ENCODE data around the gene MTMR1. TPM values are rescaled to one million over a fixed set of nuclear protein-coding genes. Genes with fewer than 3 reads are reported as not detected.

Gene MTMR1
- total and polyA plus RNA-seq, 9 donors = 7.9 to 22.7 (median 18.1) TPM

DNA sequence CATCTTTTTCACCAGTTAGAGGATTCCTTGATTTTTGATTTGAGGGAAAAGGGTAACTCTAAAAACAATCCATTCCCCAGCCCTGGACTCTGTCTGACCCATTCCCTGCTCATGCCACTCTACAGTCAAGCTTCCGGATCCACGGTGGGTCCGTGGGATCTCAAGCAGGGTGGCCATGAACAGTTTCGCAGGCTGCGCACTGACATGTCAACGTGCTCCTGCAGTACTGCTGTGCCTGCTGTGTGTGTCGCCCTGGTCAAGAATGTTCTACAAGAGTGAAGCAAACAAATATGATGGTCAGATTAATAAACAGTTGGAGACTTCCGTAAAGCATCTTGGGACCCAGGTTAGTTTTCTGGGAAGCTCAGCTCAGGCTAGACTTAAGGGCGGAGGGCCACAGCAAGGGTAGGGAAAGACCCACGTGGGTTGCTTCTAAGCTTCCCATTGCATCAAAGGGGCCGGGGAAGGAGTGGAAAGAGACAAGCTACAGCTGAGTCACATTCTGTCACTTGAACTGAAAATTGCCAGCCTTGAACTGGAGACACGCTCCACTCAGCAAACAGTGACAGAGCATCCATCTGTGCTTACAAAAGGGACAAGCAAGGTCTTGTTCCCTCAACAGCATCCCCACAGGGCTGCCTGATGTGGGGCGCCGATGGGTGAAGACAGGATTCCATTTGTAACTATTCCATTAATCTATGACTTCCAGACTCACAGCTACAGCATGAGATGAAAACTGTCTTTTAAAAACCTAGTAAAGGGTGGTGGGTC, 81.8 kb downstream of the MTMR1 start:
- Histone ChIP-seq H3K27ac (no peak overlapping the region), H3K4me1 (ENCODE audit: insufficient read depth) (no peaks in the 10 kb centered on the region), H3K9me3 (no peaks in the 10 kb centered on the region), H3K4me3 (no peak overlapping the region), H3K27me3 (no peaks in the 10 kb centered on the region), H3K36me3 (no peaks in the 10 kb centered on the region)
- DNase-seq = no peak
- 82 to 88% (median 86%) methylated on average over 14 of the region's 14 CpGs for WGBS, 3 donors
- intact Hi-C loops (cut with DNase I) = loop anchor here in 1 of 4 donors (5.0 kb wide), 1 partner anchor 307 kb away; no protein-coding TSS in a partner anchor
- no peak for TF ChIP-seq POLR2A (IDR thresholded peaks at IDR 0.05)
- TF ChIP-seq, protein P1, sequence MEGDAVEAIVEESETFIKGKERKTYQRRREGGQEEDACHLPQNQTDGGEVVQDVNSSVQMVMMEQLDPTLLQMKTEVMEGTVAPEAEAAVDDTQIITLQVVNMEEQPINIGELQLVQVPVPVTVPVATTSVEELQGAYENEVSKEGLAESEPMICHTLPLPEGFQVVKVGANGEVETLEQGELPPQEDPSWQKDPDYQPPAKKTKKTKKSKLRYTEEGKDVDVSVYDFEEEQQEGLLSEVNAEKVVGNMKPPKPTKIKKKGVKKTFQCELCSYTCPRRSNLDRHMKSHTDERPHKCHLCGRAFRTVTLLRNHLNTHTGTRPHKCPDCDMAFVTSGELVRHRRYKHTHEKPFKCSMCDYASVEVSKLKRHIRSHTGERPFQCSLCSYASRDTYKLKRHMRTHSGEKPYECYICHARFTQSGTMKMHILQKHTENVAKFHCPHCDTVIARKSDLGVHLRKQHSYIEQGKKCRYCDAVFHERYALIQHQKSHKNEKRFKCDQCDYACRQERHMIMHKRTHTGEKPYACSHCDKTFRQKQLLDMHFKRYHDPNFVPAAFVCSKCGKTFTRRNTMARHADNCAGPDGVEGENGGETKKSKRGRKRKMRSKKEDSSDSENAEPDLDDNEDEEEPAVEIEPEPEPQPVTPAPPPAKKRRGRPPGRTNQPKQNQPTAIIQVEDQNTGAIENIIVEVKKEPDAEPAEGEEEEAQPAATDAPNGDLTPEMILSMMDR (IDR thresholded peaks at IDR 0.05) = no peak
- TF ChIP-seq EP300 (IDR thresholded peaks at IDR 0.05) = no peak

DNA sequence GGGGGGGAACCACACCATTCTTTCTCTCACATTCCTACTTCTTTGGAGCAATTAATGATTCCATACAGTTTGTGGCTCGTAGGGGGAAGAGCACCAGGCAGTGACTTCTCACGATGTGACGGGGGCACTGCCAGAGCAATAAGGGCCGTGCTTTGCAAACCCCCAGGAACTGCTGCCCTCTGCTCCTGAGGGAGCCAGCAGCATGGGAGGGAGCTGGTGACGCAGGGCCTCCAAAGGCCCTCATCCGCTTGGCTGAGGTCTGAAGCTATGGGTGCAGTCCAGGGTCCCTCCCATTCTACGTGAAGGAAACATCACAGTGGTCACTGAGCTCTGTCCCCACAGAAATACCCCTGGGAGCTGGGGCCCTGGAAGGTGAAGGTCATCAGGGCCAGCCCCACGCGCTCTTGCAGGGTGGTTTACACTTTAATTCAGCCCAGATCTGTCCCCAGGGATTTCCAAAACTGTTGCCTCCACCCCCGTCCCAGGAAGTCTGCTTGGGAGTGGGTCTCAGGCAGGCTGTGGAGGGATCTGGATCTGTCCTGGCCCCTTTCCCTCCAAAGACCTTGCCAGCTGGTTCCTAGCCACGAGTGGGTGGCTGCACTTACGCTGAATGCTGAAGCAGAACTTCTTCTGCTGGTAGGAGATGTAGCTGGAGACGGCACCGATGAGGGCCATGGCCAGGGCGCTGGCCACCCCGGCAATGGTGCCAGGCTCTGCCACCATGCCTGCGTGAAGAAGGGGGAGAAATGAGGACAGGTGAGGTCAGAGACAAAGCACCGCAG, 82.6 kb downstream of the MTMR1 start:
- DNase-seq = no peak
- H3K9me3 ChIP-seq = no peaks in the 10 kb centered on the region
- no peaks in the 10 kb centered on the region for H3K27me3 ChIP-seq
- TF ChIP-seq POLR2A (IDR thresholded peaks at IDR 0.05) (no peak), EP300 (IDR thresholded peaks at IDR 0.05) (no peak)
- TF ChIP-seq, protein P1 (IDR thresholded peaks at IDR 0.05) = no peak
- intact Hi-C loops (cut with DNase I) = no loop called here
- WGBS, 3 donors = 74 to 79% (median 76%) methylated on average over 18 of the region's 18 CpGs
- no peaks in the 10 kb centered on the region for H3K36me3 ChIP-seq
- H3K27ac ChIP-seq = no peak overlapping the region
- no peaks in the 10 kb centered on the region for H3K4me1 ChIP-seq (ENCODE audit: insufficient read depth)
- H3K4me3 ChIP-seq = no peak overlapping the region

DNA sequence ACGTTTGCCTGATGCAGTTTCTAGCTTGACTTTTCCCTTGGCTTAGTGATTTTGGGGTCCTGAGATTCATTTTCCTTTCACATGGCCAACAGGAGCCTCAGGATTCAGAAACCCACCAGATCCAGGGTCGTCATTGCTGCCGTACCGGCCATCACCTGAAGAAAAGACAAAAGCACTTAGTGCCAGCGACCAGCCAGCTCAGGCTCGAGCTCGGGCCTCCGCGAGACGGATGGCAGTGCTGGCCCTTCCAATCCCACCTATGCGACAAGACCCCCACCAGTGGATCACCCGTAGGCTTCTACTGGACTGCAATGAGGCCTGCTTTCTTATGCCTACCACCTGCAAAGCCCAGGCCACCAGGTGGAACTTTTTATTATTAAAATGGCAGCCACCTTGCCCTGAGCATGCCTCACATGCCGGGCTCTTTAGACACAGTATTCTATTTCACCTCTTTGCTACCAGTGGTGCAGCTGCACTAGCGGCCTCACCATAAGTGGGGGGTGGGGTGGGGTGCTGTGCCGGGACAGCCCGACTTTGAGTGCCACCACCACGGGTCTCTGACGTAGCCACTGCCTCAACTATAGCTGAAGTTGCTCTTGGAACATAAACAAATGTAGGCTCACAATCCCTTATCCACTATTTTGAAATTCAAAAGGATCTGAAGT, 84.3 kb downstream of the MTMR1 start:
- Histone ChIP-seq H3K4me3 (no peak overlapping the region), H3K9me3 (no peaks in the 10 kb centered on the region), H3K4me1 (ENCODE audit: insufficient read depth) (no peaks in the 10 kb centered on the region), H3K27me3 (no peaks in the 10 kb centered on the region), H3K27ac (no peak overlapping the region), H3K36me3 (no peaks in the 10 kb centered on the region)
- TF ChIP-seq EP300 (IDR thresholded peaks at IDR 0.05) (no peak), POLR2A (IDR thresholded peaks at IDR 0.05) (no peak)
- TF ChIP-seq, protein P1 (IDR thresholded peaks at IDR 0.05) = no peak
- DNase-seq = no peak
- intact Hi-C loops (cut with DNase I) = no loop called here
- WGBS, 3 donors = 80 to 87% (median 80%) methylated on average over 18 of the region's 18 CpGs

DNA sequence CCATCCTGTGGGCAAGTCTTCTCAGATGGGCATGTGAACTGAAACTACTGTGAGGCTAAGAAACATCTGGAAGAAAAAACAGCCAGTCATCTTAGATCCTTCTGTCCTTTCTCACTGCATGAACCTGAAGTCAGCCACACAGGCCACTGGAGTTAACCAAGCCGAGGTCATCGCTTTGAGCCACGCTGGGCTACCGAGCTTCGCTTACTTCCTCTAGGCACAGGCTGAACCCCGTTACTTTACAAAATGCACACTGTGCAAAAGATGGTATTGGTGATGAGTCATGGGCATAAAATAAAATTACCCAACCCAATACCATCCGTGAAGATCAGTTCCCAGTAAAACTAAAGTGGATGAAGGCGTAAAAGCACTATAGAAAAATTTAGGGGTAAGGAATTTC, 86.2 kb downstream of the MTMR1 start:
- WGBS, 3 donors = 72 to 90% (median 75%) methylated on average over 8 of the region's 8 CpGs
- DNase-seq = no peak
- intact Hi-C loops (cut with DNase I) = no loop called here
- Histone ChIP-seq H3K27ac (no peak overlapping the region), H3K36me3 (no peaks in the 10 kb centered on the region), H3K4me1 (ENCODE audit: insufficient read depth) (no peaks in the 10 kb centered on the region), H3K4me3 (no peak overlapping the region), H3K9me3 (no peaks in the 10 kb centered on the region), H3K27me3 (no peaks in the 10 kb centered on the region)
- TF ChIP-seq, protein P1 (IDR thresholded peaks at IDR 0.05) = no peak
- no peak for TF ChIP-seq POLR2A (IDR thresholded peaks at IDR 0.05)
- TF ChIP-seq EP300 (IDR thresholded peaks at IDR 0.05) = no peak

Measured in ovary (tissue), 9 donors.